GM20000 (cell line): ENCODE measurements around the gene TPCN2.

Experiments
- DNase-seq: peaks from one replicate; pipeline ENCODE4 v3.0.0; 2012; ENCODE audit warnings: low spot score
- TF ChIP-seq, protein P1 (sequence below): IDR thresholded peaks from 2 replicates; pipeline ENCODE4 v1.5.1; 2012; ENCODE audit warnings: mild to moderate bottlenecking, control low read depth; ENCODE audit errors: extremely low read depth, missing control alignments

The TPCN2 gene

DNA sequence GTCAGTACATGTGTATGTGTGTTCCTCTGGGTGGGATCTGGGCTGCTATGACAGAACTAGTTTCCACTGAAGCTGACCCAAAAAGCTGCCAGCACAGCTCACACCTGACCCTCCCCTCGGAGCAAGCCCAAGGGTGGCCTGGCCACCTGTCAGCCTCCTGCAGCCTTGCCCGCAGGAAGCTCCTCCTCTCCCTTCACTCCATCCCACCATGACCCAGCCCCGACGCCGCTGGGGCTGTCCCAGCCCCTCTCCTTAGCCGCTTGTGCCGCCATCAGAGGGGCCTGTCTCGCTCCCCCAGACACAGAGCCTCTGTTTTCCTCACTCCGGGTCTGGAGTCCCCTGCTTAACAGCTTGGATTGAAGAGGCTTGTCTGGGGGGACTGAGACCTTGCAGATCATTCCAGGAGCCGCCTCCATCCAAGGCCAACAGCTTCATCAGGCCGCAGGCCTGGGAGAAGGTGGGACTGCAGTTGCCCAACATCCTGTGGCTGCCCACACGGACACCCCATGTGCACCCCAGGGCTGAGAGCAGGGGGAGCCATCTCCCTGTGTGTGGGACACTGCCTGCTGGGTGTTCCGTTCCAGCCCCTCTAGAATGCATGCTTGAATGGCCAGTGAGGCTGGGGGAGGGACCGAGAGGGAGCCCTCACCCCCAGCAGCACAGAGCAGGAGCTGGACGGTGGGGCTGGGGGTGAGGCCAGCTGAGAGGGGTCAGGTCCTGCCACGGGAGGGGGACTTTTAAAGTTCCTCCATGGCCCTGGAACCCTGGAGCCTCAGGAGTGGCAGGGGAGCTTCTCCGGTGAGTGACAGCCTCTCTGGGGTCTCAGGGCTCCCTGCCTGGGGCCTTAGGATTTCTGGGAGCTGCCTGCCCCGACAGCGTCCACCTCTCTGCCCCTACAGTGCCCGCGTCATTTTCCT, 36.4 kb upstream of the TPCN2 start:
- TF ChIP-seq, protein P1, sequence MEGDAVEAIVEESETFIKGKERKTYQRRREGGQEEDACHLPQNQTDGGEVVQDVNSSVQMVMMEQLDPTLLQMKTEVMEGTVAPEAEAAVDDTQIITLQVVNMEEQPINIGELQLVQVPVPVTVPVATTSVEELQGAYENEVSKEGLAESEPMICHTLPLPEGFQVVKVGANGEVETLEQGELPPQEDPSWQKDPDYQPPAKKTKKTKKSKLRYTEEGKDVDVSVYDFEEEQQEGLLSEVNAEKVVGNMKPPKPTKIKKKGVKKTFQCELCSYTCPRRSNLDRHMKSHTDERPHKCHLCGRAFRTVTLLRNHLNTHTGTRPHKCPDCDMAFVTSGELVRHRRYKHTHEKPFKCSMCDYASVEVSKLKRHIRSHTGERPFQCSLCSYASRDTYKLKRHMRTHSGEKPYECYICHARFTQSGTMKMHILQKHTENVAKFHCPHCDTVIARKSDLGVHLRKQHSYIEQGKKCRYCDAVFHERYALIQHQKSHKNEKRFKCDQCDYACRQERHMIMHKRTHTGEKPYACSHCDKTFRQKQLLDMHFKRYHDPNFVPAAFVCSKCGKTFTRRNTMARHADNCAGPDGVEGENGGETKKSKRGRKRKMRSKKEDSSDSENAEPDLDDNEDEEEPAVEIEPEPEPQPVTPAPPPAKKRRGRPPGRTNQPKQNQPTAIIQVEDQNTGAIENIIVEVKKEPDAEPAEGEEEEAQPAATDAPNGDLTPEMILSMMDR = no peak
- DNase-seq = peak; percentile 36

DNA sequence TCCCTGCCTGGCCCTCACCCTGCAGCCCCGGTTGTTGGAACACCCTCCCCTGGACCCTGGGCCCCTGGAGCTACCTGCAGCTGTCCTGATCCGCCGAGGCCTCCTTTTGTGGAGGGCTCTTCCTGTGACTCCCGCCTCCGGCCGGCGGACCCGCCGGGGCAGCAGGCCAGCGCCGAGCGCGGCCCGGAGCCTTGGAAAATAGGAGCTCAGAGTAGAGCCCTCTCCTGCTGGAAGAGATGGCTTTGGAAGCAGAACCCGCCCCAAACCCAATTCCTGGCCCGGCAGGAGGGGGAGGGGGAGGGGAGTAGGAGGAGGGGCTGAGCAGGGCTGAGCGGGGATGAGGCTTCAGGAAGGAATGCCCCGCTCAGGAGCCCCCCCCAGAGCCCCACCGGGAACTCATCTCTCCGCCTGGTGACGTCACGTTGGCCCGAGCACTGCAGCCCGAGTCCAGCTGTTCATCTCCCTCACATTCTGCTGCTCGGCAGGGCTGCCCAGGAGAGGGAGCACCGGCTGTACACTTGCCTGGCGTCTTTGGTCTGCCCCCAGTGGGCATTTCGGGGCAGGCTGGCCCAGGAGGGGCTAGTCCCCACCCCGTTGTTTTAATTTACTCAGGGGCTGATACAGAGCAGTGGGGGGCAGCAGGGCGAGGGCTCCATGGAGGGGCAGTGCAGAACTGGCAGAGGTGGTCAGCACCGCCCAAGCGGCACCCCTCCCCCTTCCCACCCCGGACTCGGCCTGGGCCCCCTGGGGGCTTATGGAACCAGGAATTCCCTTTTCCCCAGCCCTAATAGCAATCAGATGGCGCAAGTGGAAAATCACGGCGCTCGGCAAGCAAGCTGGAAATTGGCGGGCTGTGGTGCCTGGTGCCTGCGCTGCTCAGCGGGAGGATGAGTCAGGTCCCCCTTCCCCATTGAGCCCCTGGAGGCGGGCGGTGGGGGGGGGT, 35.5 kb upstream of the TPCN2 start, which contains the start of gene MRGPRF:
Gene MRGPRF (minus strand): TSS at position 238 of the 943 bp plus-strand sequence. CDS start 3,345 bp downstream, outside the sequence.
- TF ChIP-seq, protein P1 = no peak
- peak; percentile 33 for DNase-seq

DNA sequence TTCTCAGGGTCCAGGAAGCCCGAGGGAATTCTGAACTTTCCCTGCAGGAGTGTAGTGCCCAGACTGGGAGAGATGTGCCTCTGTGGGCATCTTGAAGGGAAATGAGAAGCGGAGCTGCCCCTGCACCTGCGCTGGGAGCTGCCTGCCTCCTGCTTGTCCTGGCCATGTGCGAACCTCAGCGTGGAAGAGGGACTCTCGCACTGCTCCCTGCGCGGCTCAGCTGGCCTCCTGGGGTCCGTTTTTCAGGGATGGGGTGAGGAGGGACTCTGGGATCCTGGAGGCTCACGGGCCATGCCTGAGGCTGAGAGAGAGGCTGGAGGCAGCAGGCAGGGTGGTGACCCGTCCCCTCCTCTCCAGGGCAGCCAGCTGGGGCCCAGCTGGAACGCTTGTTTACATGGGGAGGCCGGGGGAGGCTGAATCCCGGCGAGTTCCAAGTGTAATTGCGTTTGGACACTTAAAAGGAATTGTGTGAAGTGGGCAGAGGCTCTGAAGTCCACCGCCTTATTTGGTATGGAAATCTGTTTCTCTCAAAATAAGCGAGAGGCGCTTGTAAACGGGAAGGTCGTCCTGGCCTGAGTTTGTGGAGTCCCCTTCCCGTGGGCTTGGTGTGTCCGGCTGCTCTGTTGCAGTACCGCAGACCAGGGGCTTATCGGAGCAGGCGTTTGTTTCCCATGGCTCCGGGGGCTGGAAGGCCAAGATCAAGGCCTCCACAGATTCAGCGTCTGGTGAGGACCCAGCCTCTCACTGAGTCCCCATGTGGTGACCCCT, 34.5 kb upstream of the TPCN2 start:
- DNase-seq = no peak
- TF ChIP-seq, protein P1 = no peak

DNA sequence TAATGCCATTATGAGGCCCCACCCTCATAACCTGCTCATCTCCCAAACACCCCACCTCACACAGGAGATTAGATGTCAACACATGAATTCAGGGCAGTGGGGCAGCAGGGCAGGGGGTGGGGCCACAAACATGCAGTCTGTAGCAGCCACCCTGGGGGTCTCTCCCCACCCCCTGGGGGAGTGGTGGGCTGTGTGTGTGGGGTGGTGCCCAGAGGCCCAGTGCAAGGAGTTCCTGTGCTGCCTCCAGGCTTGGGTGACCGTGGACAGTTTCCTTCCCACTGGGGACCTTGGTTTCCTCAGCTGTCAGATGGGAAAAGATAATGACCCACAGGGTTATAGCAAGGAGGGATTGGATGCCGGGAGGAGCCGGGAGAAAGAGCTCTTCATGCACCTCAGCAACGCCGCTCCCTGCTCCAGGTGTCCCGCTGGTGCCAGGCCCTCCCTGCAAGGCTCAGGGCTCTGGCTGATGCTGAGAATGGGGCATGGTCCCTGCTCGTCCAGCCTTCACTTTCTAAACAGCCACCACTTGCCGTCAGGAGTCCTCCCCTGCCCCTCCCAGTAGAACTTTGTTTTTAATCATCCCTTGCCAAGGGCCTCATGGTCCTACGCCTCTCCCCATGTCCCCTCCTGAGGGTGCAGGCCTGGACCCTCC, 33.7 kb upstream of the TPCN2 start:
- no peak for DNase-seq
- TF ChIP-seq, protein P1 = no peak

DNA sequence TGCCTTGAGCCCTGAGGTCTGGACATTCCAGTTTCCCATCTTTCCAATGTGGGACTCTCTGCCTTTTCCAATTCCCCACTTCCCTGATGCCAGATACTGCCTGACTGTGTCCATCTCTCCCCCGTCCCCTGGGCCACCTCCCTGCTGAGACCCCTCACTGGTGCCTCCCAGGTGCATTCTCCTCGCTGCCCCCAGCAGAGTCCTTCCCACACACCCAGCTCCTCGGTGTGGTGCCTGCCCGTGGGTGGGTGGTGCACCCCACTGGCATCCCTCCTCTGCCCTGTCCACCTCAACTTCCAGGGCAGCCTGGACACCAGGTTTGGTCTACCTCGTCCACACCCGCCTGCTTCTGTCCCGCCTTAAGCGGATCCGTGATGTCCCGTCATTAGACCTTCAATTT, 30.8 kb upstream of the TPCN2 start:
- DNase-seq = no peak

DNA sequence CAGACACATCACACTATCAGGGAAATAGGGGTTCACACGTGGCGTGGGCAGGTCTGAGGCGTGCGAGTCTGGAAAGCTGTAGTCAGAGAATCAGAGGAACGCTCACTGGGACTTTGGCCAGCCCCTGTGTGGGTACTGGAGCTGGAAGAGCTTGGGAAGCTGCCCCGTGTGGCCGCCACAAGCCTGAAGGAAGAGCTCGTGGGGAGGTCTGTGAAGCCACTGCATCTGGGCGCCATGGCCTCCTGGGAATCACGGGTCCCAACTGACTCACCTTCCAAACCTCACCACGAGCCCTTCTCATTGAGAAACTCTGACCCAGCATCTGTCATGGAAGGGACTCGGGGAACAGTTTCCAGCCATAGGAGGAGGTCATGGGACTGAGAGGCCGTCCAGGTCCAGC, 29.8 kb upstream of the TPCN2 start:
- no peak for DNase-seq
- TF ChIP-seq, protein P1 = no peak

More for the DNA sequence above, 30.8 kb upstream of the TPCN2 start:
- TF ChIP-seq, protein P1 = no peak
